HepG2 (cell line): ENCODE data around the gene HIPK3. TPM values are rescaled to one million over a fixed set of nuclear protein-coding genes. Genes with fewer than 3 reads are reported as not detected.

Experiments
- ATAC-seq: fragments of 200-7000 bp; cut with Tn5 transposase; 3 replicates; pipeline ENCODE4 v1.9.1; 2020; ENCODE audit warnings: mild to moderate bottlenecking, moderate library complexity
- BruUV-seq: library from RNA; stranded (reverse); fragments of 400-500 nt; replicated peaks from 2 replicates; lab custom pipeline; 2021; lab: Mats Ljungman, UMichigan
- CTCF ChIA-PET: fragments of 300-600 bp; formaldehyde crosslinking; extraction: SDS; loops from one replicate; lab custom pipeline; 2021; ENCODE audit warnings: low total read pairs, inconsistent platforms, low intra/inter-chr PET ratio; lab: Yijun Ruan, JAX
- POLR2A ChIA-PET: fragments of 350-600 bp; sonication (Branson Sonifier 250); formaldehyde crosslinking; loops from one replicate; lab custom pipeline; 2020; ENCODE audit warnings: antibody characterized with exemption, inconsistent platforms; lab: Yijun Ruan, JAX
- DNase-seq: peaks from one replicate; pipeline ENCODE4 v3.0.0-alpha.2; 2015; ENCODE audit warnings: low spot score
- FAIRE-seq: peaks from 3 replicates; lab custom pipeline; 2011; peaks lifted over from hg19 to GRCh38; lab: Jason Lieb, UNC
- H2AFZ ChIP-seq: one replicate; pipeline ENCODE4 v1.6.1; 2011; ENCODE audit warnings: low read length, inconsistent platforms
- H3K27ac ChIP-seq: fragments of 300-600 bp; 3 replicates; pipeline ENCODE4 v1.8.0; 2011; ENCODE audit warnings: mixed run types, mild to moderate bottlenecking, mixed read lengths, low read length, inconsistent platforms; ENCODE audit not compliant: insufficient read depth; ENCODE audit errors: extremely low read length
- H3K27me3 ChIP-seq, 2 experiments: fragments of 200-600 bp in 1 of 2; 2 replicates in 1 of 2; 3 replicates in 1 of 2; pipeline versions ENCODE4 v1.6.0 to v1.8.0; 2011; ENCODE audit warnings: low read length in 2 of 2, mild to moderate bottlenecking in 2 of 2, moderate library complexity in 2 of 2, inconsistent platforms in 1 of 2; ENCODE audit not compliant: insufficient read depth in 2 of 2, control insufficient read depth in 1 of 2
- H3K36me3 ChIP-seq, 2 experiments: fragments of 200-600 bp in 1 of 2; replicated peaks in 1 of 2; 2 replicates in 1 of 2; 3 replicates in 1 of 2; pipeline versions ENCODE4 v1.5.1 to v1.8.0; 2011; ENCODE audit warnings: low read length in 2 of 2, inconsistent platforms in 1 of 2; ENCODE audit not compliant: insufficient read depth in 2 of 2, control insufficient read depth in 1 of 2
- H3K4me1 ChIP-seq: 2 replicates; pipeline ENCODE4 v1.5.1; 2012; ENCODE audit warnings: low read length, inconsistent platforms; ENCODE audit not compliant: insufficient read depth
- H3K4me2 ChIP-seq: 2 replicates; pipeline ENCODE4 v1.6.0; 2011; ENCODE audit warnings: low read depth, low read length, inconsistent platforms
- H3K4me3 ChIP-seq, 3 experiments: fragments of 200-600 bp in 1 of 3; sonication (generic), shearing (Covaris generic) in 1 of 3; replicated peaks in 1 of 3; 2 replicates each; pipeline ENCODE4 v1.5.1; 2011 to 2016; ENCODE audit warnings: low read length in 3 of 3, inconsistent platforms in 2 of 3, low read depth in 2 of 3, mild to moderate bottlenecking in 2 of 3, control low read depth in 1 of 3, mixed read lengths in 1 of 3; ENCODE audit not compliant: insufficient read depth in 1 of 3
- H3K79me2 ChIP-seq: one replicate; pipeline ENCODE4 v1.6.1; 2011; ENCODE audit warnings: low read length, inconsistent platforms; ENCODE audit not compliant: insufficient read depth
- H3K9ac ChIP-seq: 2 replicates; pipeline ENCODE4 v1.6.0; 2011; ENCODE audit warnings: mild to moderate bottlenecking, low read depth, low read length, inconsistent platforms; ENCODE audit not compliant: insufficient read depth
- H3K9me3 ChIP-seq: 2 replicates; pipeline ENCODE4 v1.5.1; 2012; ENCODE audit warnings: mild to moderate bottlenecking, low read length
- H4K20me1 ChIP-seq: 2 replicates; pipeline ENCODE4 v1.6.0; 2011; ENCODE audit warnings: inconsistent platforms, mild to moderate bottlenecking, low read length, moderate library complexity; ENCODE audit not compliant: insufficient read depth
- ARID2 ChIP-seq: sonication (generic); formaldehyde crosslinking; IDR thresholded peaks from 2 replicates; pipeline ENCODE4 v1.8.1; 2022; ENCODE audit warnings: mild to moderate bottlenecking, missing genetic modification reagents, borderline replicate concordance
- CEBPB ChIP-seq: IDR thresholded peaks from 2 replicates; pipeline ENCODE4 v1.6.1; 2011; ENCODE audit warnings: low read depth, low read length, improper control_type of control experiment, borderline replicate concordance
- FOXK2 ChIP-seq: fragments of 450-650 bp; IDR thresholded peaks from 2 replicates; pipeline ENCODE4 v1.6.1; 2016
- GZF1 ChIP-seq: sonication (generic); formaldehyde crosslinking; IDR thresholded peaks from 2 replicates; pipeline ENCODE4 v1.5.1; 2020; ENCODE audit warnings: mild to moderate bottlenecking, missing genetic modification reagents
- RAD21 ChIP-seq: fragments of 450-650 bp; formaldehyde crosslinking; IDR thresholded peaks from 2 replicates; pipeline ENCODE4 v1.5.0; 2020; ENCODE audit warnings: mild to moderate bottlenecking
- SMC3 ChIP-seq: IDR thresholded peaks from 2 replicates; pipeline ENCODE4 v1.6.1; 2011; ENCODE audit warnings: low read length, improper control_type of control experiment
- STAG1 ChIP-seq: sonication (generic); formaldehyde crosslinking; IDR thresholded peaks from 2 replicates; pipeline ENCODE4 v1.4.0; 2020; ENCODE audit warnings: missing genetic modification reagents
- WGBS: methylation state at CpG from one replicate; pipeline ENCODE4 v1.1.6; 2017; ENCODE audit warnings: low lambda C conversion rate; 5-methylcytosine and 5-hydroxymethylcytosine counted together
- in situ Hi-C: cut with HindIII; loops from 2 replicates; pipeline ENCODE4 v1.10.0; 2017; ENCODE audit warnings: low pct_unique_long_range_greater_than_20kb; ENCODE audit not compliant: extremely low pct_ligation_motif_present
- intact Hi-C: fragments of 100-400 bp; cut with micrococcal nuclease; formaldehyde crosslinking; loops from one replicate; pipeline ENCODE4 v1.10.0; 2022; ENCODE audit not compliant: unreplicated experiment
- polyA plus RNA-seq, 8 experiments: library from polyadenylated mRNA; depleted of rRNA in 3 of 8; stranded (reverse) in 7 of 8; unstranded in 1 of 8; fragments of >200 nt; fragmentation: Illumina TruSeq in 4 of 8; extraction: Trizol in 4 of 8; gene quantifications; 2 replicates each; pipeline versions ENCODE4 v1.2.1 to v1.2.3, GENCODE V29; 2011 to 2016; ENCODE audit warnings: low read depth in 4 of 8, missing spikeins in 1 of 8, mixed read lengths in 1 of 8; ENCODE audit not compliant: insufficient read depth in 1 of 8
- total RNA-seq, 5 experiments: library from RNA; depleted of rRNA; stranded (reverse); fragments of >200 nt; fragmentation: Illumina TruSeq; extraction: Trizol; gene quantifications; 2 replicates each; pipeline ENCODE4 v1.2.3, GENCODE V29; 2016; ENCODE audit warnings: low read depth in 1 of 5
- TF ChIP-seq, protein P1 (sequence below): sonication (generic); formaldehyde crosslinking; IDR thresholded peaks from 2 replicates; pipeline ENCODE4 v1.4.0; 2020; ENCODE audit warnings: mild to moderate bottlenecking, missing genetic modification reagents
- TF ChIP-seq, protein P2 (sequence below): sonication (generic); formaldehyde crosslinking; IDR thresholded peaks from 2 replicates; pipeline ENCODE4 v1.5.1; 2020; ENCODE audit warnings: missing genetic modification reagents, mild to moderate bottlenecking, borderline replicate concordance
- TF ChIP-seq, protein P3 (sequence below): sonication (generic); formaldehyde crosslinking; IDR thresholded peaks from 2 replicates; pipeline ENCODE4 v1.5.0; 2020; ENCODE audit warnings: mild to moderate bottlenecking, missing genetic modification reagents, moderate library complexity

Gene HIPK3
- total and polyA plus RNA-seq, 2 of the 13 experiments (the other 11 are each of a cell fraction or from before 2014, with no cell fraction given) = 20.5 to 44.3 TPM

DNA sequence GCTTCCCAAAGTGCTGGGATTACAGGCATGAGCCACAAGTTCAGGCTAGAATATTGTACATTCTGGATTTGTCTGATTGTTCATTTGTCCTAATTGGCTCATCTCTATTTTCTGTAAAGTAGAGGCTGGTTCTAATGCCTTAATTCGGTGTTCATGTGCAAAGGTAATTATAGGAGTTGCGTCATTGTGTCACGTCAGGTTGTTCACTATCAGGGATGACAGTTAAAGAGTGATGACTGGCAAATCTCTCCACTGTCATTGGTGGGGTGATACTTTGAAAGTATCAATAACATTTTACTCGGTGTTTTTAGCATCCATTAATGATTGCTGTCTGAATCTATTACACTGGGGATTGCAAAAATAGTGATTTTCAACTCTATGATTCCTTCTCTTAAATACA is 103.5 kb downstream of the HIPK3 start:
- DNase-seq = no peak
- no peak overlapping the region for H3K4me2 ChIP-seq
- no TSS peak for BruUV-seq
- H4K20me1 ChIP-seq = no peaks in the 10 kb centered on the region
- POLR2A ChIA-PET = no interaction called here
- TF ChIP-seq CEBPB = 0 out of 2 replicates have a peak, but pooled peaks have one; percentile 9
- TF ChIP-seq FOXK2 = no peak
- no peaks in the 10 kb centered on the region for H3K9me3 ChIP-seq
- WGBS = 44% methylated on average over 4 of the region's 4 CpGs
- no peak for ATAC-seq
- H3K36me3 ChIP-seq = no peaks in the 10 kb centered on the region
- no peaks in the 10 kb centered on the region for H3K4me1 ChIP-seq
- FAIRE-seq = no peak
- intact Hi-C loops = loop anchor here (1.0 kb wide), 1 partner anchor 383 kb away; no protein-coding TSS in a partner anchor
- in situ Hi-C loops = loop anchor here (5.0 kb wide), 1 partner anchor 327 kb away; no protein-coding TSS in a partner anchor
- CTCF ChIA-PET = interaction anchor here (3.6 kb wide), 1 partner anchor 327 kb away, joined by 38 read pairs; no protein-coding TSS in a partner anchor
- no peak overlapping the region for H3K27ac ChIP-seq
- no peaks in the 10 kb centered on the region for H3K79me2 ChIP-seq
- no peaks in the 10 kb centered on the region for H3K27me3 ChIP-seq
- no peak overlapping the region for H3K9ac ChIP-seq
- no peak overlapping the region for H3K4me3 ChIP-seq
- H2AFZ ChIP-seq = no peak overlapping the region

DNA sequence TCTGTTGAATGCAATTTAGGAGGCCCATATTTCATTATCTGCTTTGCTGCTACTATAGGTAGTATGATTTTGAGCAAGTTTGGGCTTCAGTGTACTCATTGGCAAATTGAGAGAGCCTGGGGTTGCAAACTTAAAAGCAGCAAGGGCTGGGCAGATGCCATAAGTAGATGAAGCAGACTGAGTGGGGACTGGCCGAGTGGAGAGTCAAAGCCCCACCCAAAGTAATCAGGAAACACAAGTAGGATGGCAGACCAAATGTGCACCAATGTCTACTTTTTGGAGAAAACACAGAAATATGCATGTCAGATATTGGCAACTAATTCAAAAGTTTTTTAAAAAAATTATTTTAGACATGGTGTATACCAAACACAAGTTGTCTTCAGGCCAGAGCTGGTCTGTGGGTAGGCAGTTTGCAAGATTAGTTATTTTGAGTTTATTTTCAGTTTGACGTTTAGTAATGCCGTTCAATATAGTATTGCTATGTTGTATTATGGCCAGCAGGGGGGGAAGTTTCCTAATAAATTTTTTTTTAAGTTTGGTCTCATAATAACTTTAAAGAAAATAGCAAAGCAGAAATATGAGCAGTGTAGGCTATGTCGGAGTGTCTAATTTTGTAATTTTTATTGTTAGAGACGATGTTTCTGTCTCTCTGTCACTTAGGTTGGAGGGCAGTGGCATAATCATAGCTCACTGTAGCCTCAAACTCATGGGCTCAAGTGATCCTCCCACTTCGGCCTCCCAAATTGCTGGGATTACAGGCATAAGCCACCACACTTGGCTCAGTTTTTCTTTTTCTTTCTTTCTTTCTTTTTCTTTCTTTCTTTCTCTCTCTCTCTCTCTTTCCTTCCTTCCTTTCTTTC is 105.1 kb downstream of the HIPK3 start:
- POLR2A ChIA-PET = no interaction called here
- no peak overlapping the region for H3K9ac ChIP-seq
- no peak overlapping the region for H3K27ac ChIP-seq
- BruUV-seq = no TSS peak
- no peaks in the 10 kb centered on the region for H4K20me1 ChIP-seq
- no peaks in the 10 kb centered on the region for H3K79me2 ChIP-seq
- no peak overlapping the region for H2AFZ ChIP-seq
- DNase-seq = peak; percentile 27
- H3K27me3 ChIP-seq = no peaks in the 10 kb centered on the region
- in situ Hi-C loops (loop anchor here (5.0 kb wide), 1 partner anchor 325 kb away; no protein-coding TSS in a partner anchor), intact Hi-C loops (loop anchor here (1.0 to 2.0 kb wide), 2 partner anchors 181 to 326 kb away; no protein-coding TSS in a partner anchor)
- 15% methylated on average over 6 of the region's 6 CpGs for WGBS
- no peak overlapping the region for H3K4me3 ChIP-seq
- no peaks in the 10 kb centered on the region for H3K4me1 ChIP-seq
- CTCF ChIA-PET = interaction anchor here (0.6 to 3.6 kb wide), 4 partner anchors 325 to 996 kb away, joined by 3 to 38 read pairs (median 4); no protein-coding TSS in a partner anchor
- peak; percentile 67 for ATAC-seq
- H3K36me3 ChIP-seq = no peaks in the 10 kb centered on the region
- no peak overlapping the region for H3K4me2 ChIP-seq
- no peaks in the 10 kb centered on the region for H3K9me3 ChIP-seq
- no peak for FAIRE-seq
- TF ChIP-seq STAG1 (CRISPR knock-in tag) (peak; percentile 69), SMC3 (peak; percentile 63; the same call in 1 of the 2 replicates), RAD21 (CRISPR knock-in tag) (0 out of 2 replicates have a peak, but pooled peaks have one; percentile 38), GZF1 (CRISPR knock-in tag) (no peak), ARID2 (CRISPR knock-in tag) (no peak)
- TF ChIP-seq, protein P1, sequence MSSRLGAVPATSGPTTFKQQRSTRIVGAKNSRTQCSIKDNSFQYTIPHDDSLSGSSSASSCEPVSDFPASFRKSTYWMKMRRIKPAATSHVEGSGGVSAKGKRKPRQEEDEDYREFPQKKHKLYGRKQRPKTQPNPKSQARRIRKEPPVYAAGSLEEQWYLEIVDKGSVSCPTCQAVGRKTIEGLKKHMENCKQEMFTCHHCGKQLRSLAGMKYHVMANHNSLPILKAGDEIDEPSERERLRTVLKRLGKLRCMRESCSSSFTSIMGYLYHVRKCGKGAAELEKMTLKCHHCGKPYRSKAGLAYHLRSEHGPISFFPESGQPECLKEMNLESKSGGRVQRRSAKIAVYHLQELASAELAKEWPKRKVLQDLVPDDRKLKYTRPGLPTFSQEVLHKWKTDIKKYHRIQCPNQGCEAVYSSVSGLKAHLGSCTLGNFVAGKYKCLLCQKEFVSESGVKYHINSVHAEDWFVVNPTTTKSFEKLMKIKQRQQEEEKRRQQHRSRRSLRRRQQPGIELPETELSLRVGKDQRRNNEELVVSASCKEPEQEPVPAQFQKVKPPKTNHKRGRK (CRISPR knock-in tag) = peak; percentile 79
- TF ChIP-seq, protein P2, sequence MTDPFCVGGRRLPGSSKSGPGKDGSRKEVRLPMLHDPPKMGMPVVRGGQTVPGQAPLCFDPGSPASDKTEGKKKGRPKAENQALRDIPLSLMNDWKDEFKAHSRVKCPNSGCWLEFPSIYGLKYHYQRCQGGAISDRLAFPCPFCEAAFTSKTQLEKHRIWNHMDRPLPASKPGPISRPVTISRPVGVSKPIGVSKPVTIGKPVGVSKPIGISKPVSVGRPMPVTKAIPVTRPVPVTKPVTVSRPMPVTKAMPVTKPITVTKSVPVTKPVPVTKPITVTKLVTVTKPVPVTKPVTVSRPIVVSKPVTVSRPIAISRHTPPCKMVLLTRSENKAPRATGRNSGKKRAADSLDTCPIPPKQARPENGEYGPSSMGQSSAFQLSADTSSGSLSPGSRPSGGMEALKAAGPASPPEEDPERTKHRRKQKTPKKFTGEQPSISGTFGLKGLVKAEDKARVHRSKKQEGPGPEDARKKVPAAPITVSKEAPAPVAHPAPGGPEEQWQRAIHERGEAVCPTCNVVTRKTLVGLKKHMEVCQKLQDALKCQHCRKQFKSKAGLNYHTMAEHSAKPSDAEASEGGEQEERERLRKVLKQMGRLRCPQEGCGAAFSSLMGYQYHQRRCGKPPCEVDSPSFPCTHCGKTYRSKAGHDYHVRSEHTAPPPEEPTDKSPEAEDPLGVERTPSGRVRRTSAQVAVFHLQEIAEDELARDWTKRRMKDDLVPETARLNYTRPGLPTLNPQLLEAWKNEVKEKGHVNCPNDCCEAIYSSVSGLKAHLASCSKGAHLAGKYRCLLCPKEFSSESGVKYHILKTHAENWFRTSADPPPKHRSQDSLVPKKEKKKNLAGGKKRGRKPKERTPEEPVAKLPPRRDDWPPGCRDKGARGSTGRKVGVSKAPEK (CRISPR knock-in tag) = no peak
- TF ChIP-seq, protein P3, sequence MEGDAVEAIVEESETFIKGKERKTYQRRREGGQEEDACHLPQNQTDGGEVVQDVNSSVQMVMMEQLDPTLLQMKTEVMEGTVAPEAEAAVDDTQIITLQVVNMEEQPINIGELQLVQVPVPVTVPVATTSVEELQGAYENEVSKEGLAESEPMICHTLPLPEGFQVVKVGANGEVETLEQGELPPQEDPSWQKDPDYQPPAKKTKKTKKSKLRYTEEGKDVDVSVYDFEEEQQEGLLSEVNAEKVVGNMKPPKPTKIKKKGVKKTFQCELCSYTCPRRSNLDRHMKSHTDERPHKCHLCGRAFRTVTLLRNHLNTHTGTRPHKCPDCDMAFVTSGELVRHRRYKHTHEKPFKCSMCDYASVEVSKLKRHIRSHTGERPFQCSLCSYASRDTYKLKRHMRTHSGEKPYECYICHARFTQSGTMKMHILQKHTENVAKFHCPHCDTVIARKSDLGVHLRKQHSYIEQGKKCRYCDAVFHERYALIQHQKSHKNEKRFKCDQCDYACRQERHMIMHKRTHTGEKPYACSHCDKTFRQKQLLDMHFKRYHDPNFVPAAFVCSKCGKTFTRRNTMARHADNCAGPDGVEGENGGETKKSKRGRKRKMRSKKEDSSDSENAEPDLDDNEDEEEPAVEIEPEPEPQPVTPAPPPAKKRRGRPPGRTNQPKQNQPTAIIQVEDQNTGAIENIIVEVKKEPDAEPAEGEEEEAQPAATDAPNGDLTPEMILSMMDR (CRISPR knock-in tag) = peak; percentile 51
